Nephron (organoid): Measurements from ENCODE around the gene CCDC190.
A peak's percentile ranks its signal among the peaks of the same experiment; 100 is the strongest.

ENCODE experiments used
- H3K27ac Mint-ChIP-seq, 3 experiments: 2 replicates each; pipeline ENCODE4 v1.8.0; 2020; ENCODE audit warnings: mixed read lengths in 3 of 3, mild to moderate bottlenecking in 2 of 3, moderate library complexity in 1 of 3
- H3K27me3 Mint-ChIP-seq: 2 replicates; pipeline ENCODE4 v1.8.0; 2021; ENCODE audit warnings: low read depth, mild to moderate bottlenecking, moderate library complexity, mixed read lengths
- H3K36me3 Mint-ChIP-seq: 2 replicates; pipeline ENCODE4 v1.8.0; 2020; ENCODE audit warnings: low read depth, mixed read lengths
- H3K4me1 Mint-ChIP-seq: 2 replicates; pipeline ENCODE4 v1.8.0; 2020; ENCODE audit warnings: mixed read lengths
- H3K4me3 Mint-ChIP-seq, 3 experiments: 2 replicates each; pipeline ENCODE4 v1.8.0; 2020; ENCODE audit warnings: mild to moderate bottlenecking in 3 of 3, mixed read lengths in 3 of 3, moderate library complexity in 2 of 3
- H3K9me3 Mint-ChIP-seq: 2 replicates; pipeline ENCODE4 v1.8.0; 2020; ENCODE audit warnings: mixed read lengths
- TF ChIP-seq, protein P1 (sequence below), 3 experiments: fragments of 200-600 bp; sonication (generic); IDR thresholded peaks; one replicate each; pipeline ENCODE4 v1.5.0; 2021; ENCODE audit warnings: antibody characterized with exemption in 3 of 3; ENCODE audit not compliant: unreplicated experiment in 3 of 3

Gene CCDC190

DNA sequence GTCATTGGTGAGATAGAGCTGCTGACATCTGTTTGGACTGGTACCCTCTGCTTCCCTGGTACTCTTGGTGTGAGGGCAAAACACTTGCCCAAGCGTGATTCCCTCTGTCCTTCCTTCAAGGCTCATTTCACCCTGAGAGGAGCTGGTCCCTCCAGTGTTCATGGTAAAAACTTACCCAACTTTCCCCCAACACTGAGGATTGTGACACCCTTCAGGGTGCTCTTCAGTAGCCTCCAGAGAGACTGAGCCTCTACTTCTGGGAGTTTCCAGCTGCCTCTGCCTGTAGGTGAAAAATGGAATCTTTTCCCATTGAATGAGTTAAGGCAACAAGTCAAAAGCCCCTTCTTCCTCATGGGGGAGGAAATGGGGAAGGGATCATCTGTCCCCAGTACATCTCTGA lies 9.6 kb downstream of the CCDC190 start:
- TF ChIP-seq, protein P1, sequence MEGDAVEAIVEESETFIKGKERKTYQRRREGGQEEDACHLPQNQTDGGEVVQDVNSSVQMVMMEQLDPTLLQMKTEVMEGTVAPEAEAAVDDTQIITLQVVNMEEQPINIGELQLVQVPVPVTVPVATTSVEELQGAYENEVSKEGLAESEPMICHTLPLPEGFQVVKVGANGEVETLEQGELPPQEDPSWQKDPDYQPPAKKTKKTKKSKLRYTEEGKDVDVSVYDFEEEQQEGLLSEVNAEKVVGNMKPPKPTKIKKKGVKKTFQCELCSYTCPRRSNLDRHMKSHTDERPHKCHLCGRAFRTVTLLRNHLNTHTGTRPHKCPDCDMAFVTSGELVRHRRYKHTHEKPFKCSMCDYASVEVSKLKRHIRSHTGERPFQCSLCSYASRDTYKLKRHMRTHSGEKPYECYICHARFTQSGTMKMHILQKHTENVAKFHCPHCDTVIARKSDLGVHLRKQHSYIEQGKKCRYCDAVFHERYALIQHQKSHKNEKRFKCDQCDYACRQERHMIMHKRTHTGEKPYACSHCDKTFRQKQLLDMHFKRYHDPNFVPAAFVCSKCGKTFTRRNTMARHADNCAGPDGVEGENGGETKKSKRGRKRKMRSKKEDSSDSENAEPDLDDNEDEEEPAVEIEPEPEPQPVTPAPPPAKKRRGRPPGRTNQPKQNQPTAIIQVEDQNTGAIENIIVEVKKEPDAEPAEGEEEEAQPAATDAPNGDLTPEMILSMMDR (IDR thresholded peaks at IDR 0.05; ENCODE audit: unreplicated experiment in 3 of 3), result no peak
- no peak overlapping the region for H3K27ac Mint-ChIP-seq
- peaks cover 3% of the 10 kb centered on the region for H3K27me3 Mint-ChIP-seq
- H3K4me1 Mint-ChIP-seq, result peaks cover 10% of the 10 kb centered on the region
- no peak overlapping the region for H3K4me3 Mint-ChIP-seq
- no peaks in the 10 kb centered on the region for H3K9me3 Mint-ChIP-seq
- H3K36me3 Mint-ChIP-seq, result no peaks in the 10 kb centered on the region

DNA sequence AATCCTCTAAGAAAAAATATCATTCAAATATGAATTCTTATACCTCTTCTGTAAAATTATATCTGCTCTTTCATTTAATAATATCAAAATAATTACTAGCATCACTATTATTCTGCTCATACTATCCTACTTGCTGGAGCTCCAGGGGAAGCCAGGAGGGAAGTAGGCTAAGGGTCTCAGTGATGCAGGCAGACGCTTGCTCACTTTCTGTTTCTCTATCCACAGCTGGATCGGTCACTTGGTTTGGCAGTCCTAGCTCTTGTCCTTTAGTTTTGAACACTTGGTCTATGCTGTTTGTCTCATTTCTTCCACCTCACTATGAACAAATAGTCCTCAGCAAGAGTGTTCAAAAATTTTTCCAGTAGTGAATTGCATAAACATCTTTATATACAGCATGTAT lies 11.3 kb downstream of the CCDC190 start:
- Mint-ChIP-seq H3K27me3 (peaks cover 3% of the 10 kb centered on the region), H3K4me3 (no peak overlapping the region), H3K9me3 (no peaks in the 10 kb centered on the region), H3K36me3 (no peaks in the 10 kb centered on the region), H3K4me1 (peaks cover 24% of the 10 kb centered on the region), H3K27ac (no peak overlapping the region)
- TF ChIP-seq, protein P1 (IDR thresholded peaks at IDR 0.05; ENCODE audit: unreplicated experiment in 3 of 3), result no peak

DNA sequence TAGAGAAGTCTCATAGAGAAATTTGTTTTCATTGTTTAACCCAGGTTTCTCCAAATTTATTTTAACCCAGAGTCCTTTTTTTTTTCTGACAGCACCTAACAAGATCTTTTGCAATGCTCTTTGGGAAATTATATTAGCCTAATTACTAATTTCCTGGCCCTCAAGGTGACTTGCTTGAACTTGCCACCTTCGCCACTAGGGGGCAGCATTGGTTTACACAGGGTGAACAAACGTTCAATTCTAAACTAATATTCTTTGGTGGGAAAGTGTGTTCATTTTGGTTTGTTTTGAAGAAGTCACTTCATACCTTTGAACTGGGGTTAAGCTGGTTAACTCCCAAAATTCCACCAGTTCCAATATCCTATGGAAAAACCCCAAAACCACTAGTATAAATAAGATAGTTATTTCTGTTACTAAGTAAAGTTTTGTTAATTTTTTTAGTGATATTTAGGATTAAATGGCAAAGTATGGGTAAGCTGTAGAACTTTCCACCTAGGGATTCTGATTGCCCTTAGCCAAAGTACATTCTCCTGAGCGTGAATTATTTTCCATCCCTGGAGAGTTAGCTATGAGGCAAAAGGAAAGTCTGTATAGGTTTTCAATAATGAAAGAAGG lies 13.0 kb downstream of the CCDC190 start:
- Mint-ChIP-seq H3K9me3 (no peaks in the 10 kb centered on the region), H3K36me3 (no peaks in the 10 kb centered on the region), H3K4me1 (peaks cover 31% of the 10 kb centered on the region), H3K27me3 (peaks cover 11% of the 10 kb centered on the region), H3K27ac (peak overlapping the region in 1 of 3 experiments; percentile 8), H3K4me3 (no peak overlapping the region)
- TF ChIP-seq, protein P1 (IDR thresholded peaks at IDR 0.05; ENCODE audit: unreplicated experiment in 3 of 3), result peak; percentile 93 to 98 (median 95)

DNA sequence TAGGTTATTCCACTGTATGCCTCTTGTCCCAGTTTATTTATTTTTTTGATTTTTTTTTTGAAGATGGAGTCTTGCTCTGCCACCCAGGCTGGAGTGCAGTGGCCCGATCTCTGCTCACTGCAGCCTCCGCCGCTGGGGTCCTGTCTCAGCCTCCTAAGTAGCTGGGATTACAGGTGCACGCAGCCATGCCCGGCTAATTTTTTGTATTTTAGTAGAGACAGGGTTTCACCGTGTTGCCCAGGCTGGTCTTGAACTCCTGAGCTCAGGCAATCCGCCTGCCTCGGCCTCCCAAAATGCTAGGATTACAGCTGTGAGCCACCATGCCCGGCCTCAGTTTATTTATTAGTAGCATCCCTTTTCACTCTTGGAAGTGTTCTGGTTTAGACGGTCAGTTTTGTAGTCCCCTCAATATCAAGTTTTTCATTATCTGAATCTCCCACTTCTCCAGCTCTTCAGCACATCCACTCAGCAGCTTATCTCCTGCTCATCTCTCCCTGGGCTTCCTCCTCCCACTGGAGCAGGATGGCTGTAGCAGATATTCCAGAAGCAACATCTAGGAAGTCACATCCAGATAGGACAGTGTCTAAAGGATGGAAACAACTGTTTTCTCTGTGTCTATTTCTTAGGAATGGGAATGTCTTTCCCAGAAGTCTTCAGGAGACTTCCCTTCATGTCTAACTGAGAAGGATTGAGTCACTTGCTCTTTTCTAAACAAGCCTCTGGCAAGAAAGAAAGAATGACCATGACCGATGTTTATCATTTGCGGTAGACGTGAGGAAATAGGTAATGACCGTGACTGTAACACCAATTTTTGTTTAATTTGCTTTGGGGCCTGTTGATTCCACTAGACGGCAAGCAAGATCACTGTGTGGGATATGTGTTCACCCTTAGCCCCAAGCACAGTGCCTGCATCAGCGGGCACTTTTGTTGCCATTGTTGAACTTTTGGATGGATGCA lies 14.4 kb downstream of the CCDC190 start:
- H3K27ac Mint-ChIP-seq, result peak overlapping the region in 1 of 3 experiments; percentile 68
- peaks cover 11% of the 10 kb centered on the region for H3K27me3 Mint-ChIP-seq
- no peak overlapping the region for H3K4me3 Mint-ChIP-seq
- no peaks in the 10 kb centered on the region for H3K9me3 Mint-ChIP-seq
- peaks cover 31% of the 10 kb centered on the region for H3K4me1 Mint-ChIP-seq
- TF ChIP-seq, protein P1 (IDR thresholded peaks at IDR 0.05; ENCODE audit: unreplicated experiment in 3 of 3), result no peak
- H3K36me3 Mint-ChIP-seq, result no peaks in the 10 kb centered on the region

DNA sequence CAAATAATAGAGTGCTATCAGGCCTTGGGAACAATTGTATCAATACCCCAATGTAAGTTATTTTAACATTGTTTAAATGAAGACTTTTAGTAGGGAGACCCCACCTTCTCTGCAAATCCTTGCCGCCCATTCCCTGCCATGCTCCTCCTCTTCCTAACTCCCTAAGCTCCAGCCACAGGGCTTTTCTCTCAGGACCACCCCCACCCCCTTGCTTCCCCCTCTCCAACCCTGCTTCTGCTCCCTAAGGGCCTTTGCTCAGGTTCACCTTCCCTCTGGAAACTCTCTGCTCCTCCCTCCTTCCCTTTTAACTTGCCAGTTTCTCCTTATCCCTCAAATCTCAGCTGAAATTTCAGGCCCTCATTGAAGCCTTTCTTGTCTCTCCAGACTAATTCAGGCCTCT lies 16.8 kb downstream of the CCDC190 start:
- H3K9me3 Mint-ChIP-seq, result no peaks in the 10 kb centered on the region
- peaks cover 11% of the 10 kb centered on the region for H3K27me3 Mint-ChIP-seq
- TF ChIP-seq, protein P1 (IDR thresholded peaks at IDR 0.05; ENCODE audit: unreplicated experiment in 3 of 3), result no peak
- peaks cover 31% of the 10 kb centered on the region for H3K4me1 Mint-ChIP-seq
- no peaks in the 10 kb centered on the region for H3K36me3 Mint-ChIP-seq
- peak overlapping the region; percentile 68 to 84 (median 68) for H3K27ac Mint-ChIP-seq
- no peak overlapping the region for H3K4me3 Mint-ChIP-seq
